ENCODE results near the gene PSD2. TPM values are rescaled to one million over a fixed set of nuclear protein-coding genes. Genes with fewer than 3 reads are reported as not detected.

PSD2 gene
- total and polyA plus RNA-seq, 12 donors = 0.03 to 0.09 (median 0.08) TPM; not detected in 9

- H3K27ac ChIP-seq = no peak overlapping the region
- H3K4me1 ChIP-seq = peaks cover 0 to 22% (median 14%) of the 10 kb centered on the region in 9 donors
- DNase-seq (no peak), ATAC-seq (no peak)
- peaks cover 0 to 5% (median 0%) of the 10 kb centered on the region in 11 donors for H3K9me3 ChIP-seq
- WGBS, 2 donors = 78 to 84% methylated on average over 6 of the region's 6 CpGs
- H3K27me3 ChIP-seq = no peaks in the 10 kb centered on the region
- no peak overlapping the region for H3K4me3 ChIP-seq
- TF ChIP-seq, protein P1, sequence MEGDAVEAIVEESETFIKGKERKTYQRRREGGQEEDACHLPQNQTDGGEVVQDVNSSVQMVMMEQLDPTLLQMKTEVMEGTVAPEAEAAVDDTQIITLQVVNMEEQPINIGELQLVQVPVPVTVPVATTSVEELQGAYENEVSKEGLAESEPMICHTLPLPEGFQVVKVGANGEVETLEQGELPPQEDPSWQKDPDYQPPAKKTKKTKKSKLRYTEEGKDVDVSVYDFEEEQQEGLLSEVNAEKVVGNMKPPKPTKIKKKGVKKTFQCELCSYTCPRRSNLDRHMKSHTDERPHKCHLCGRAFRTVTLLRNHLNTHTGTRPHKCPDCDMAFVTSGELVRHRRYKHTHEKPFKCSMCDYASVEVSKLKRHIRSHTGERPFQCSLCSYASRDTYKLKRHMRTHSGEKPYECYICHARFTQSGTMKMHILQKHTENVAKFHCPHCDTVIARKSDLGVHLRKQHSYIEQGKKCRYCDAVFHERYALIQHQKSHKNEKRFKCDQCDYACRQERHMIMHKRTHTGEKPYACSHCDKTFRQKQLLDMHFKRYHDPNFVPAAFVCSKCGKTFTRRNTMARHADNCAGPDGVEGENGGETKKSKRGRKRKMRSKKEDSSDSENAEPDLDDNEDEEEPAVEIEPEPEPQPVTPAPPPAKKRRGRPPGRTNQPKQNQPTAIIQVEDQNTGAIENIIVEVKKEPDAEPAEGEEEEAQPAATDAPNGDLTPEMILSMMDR (IDR thresholded peaks at IDR 0.05) = no peak
- intact Hi-C loops (cut with DNase I) = loop anchor here in 1 of 10 donors (10.0 kb wide), 1 partner anchor 278 kb away; no protein-coding TSS in a partner anchor
- no peaks in the 10 kb centered on the region for H3K36me3 ChIP-seq
Observed at GRCh38 chr5:139877129-139877597, 81.6 kb downstream of the PSD2 start.

- ATAC-seq = no peak
Observed at GRCh38 chr5:139878093-139878492, 82.5 kb downstream of the PSD2 start.

GRCh38 chr5:139880416-139881142 lies 85.0 kb downstream of the PSD2 start:
- intact Hi-C loops (cut with DNase I) = loop anchor here in 1 of 10 donors (5.0 kb wide), 1 partner anchor 72 kb away; no protein-coding TSS in a partner anchor
- 64 to 67% methylated on average over 18 of the region's 18 CpGs for WGBS, 2 donors
- no peaks in the 10 kb centered on the region for H3K27me3 ChIP-seq
- H3K4me3 ChIP-seq = peak overlapping the region in 1 of 10 donors; percentile 11
- H3K4me1 ChIP-seq = peaks cover 0 to 42% (median 20%) of the 10 kb centered on the region in 9 donors
- DNase-seq = no peak
- ATAC-seq = peak in 4 of 8 donors; percentile 7 to 69 (median 43)
- TF ChIP-seq, protein P1 (IDR thresholded peaks at IDR 0.05) = no peak
- H3K9me3 ChIP-seq = peaks cover 0 to 5% (median 0%) of the 10 kb centered on the region in 11 donors
- peak overlapping the region in 5 of 10 donors; percentile 19 to 48 (median 33) for H3K27ac ChIP-seq
- no peaks in the 10 kb centered on the region for H3K36me3 ChIP-seq

More at GRCh38 chr5:139878093-139878492, 82.5 kb downstream of the PSD2 start:
- no peaks in the 10 kb centered on the region for H3K27me3 ChIP-seq
- no peak overlapping the region for H3K27ac ChIP-seq
- H3K4me1 ChIP-seq = peaks cover 0 to 25% (median 14%) of the 10 kb centered on the region in 9 donors
- no peak for DNase-seq
- H3K4me3 ChIP-seq = no peak overlapping the region
- H3K36me3 ChIP-seq = no peaks in the 10 kb centered on the region
- intact Hi-C loops (cut with DNase I) = loop anchor here in 1 of 10 donors (10.0 kb wide), 1 partner anchor 277 kb away; no protein-coding TSS in a partner anchor
- TF ChIP-seq, protein P1 (IDR thresholded peaks at IDR 0.05) = no peak
- WGBS, 2 donors = 95 to 98% methylated on average over 3 of the region's 3 CpGs
- H3K9me3 ChIP-seq = peaks cover 0 to 5% (median 0%) of the 10 kb centered on the region in 11 donors

- no peaks in the 10 kb centered on the region for H3K27me3 ChIP-seq
- ATAC-seq (peak in 5 of 8 donors; percentile 18 to 65 (median 24)), DNase-seq (no peak)
- no peaks in the 10 kb centered on the region for H3K9me3 ChIP-seq
- peaks cover 0 to 42% (median 20%) of the 10 kb centered on the region in 9 donors for H3K4me1 ChIP-seq
- H3K27ac ChIP-seq = peak overlapping the region in 4 of 10 donors; percentile 19 to 48 (median 27)
- peaks cover 0 to 4% (median 0%) of the 10 kb centered on the region in 9 donors for H3K36me3 ChIP-seq
- WGBS, 2 donors = 73 to 82% methylated on average over 5 of the region's 5 CpGs
- H3K4me3 ChIP-seq = peak overlapping the region in 1 of 10 donors; percentile 11
- TF ChIP-seq, protein P1 (IDR thresholded peaks at IDR 0.05) = no peak
- intact Hi-C loops (cut with DNase I) = loop anchor here in 1 of 10 donors (5.0 kb wide), 1 partner anchor 71 kb away; no protein-coding TSS in a partner anchor
Observed at GRCh38 chr5:139881143-139881733, 85.6 kb downstream of the PSD2 start.
